Lower leg skin (tissue), 4 donors: ENCODE data around the gene CACNA1H. TPM values are rescaled to one million over a fixed set of nuclear protein-coding genes. Genes with fewer than 3 reads are reported as not detected.

Experiments
- DNase-seq, 2 donors: peaks; one replicate each; pipeline ENCODE4 v3.0.0-alpha.2; 2019; ENCODE audit warnings: low spot score in 2 of 2
- H3K4me3 ChIP-seq: fragments of 200-600 bp; sonication (generic); 2 replicates; pipeline ENCODE4 v1.5.1; 2017; ENCODE audit warnings: mild to moderate bottlenecking, low read depth; ENCODE audit not compliant: poor library complexity, severe bottlenecking
- CTCF ChIP-seq, 3 donors: fragments of 450-650 bp; IDR thresholded peaks; one replicate each; pipeline ENCODE4 v1.5.1; 2016; ENCODE audit warnings: antibody characterized with exemption in 3 of 3, mild to moderate bottlenecking in 3 of 3, moderate library complexity in 2 of 3
- POLR2A ChIP-seq, 2 donors: fragments of 450-650 bp; IDR thresholded peaks; one replicate each; pipeline ENCODE4 v1.6.1; 2016 to 2017; ENCODE audit warnings: antibody characterized with exemption in 2 of 2, mild to moderate bottlenecking in 1 of 2, moderate library complexity in 1 of 2
- WGBS, 2 donors: methylation state at CpG; one replicate each; pipeline ENCODE4 v1.1.5; 2018; 5-methylcytosine and 5-hydroxymethylcytosine counted together
- intact Hi-C: fragments of 100-400 bp; cut with DNase I; formaldehyde crosslinking; loops from one replicate; pipeline ENCODE4 v1.15.0; 2023; ENCODE audit warnings: low total_unique reads
- total RNA-seq, 4 donors: library from RNA; depleted of rRNA; stranded (reverse); fragments of >200 nt; gene quantifications; one replicate each; pipeline ENCODE4 v1.1.0, GENCODE V29; 2016

Gene CACNA1H
- total RNA-seq, 4 donors from 2014 or later = 29.3 to 151 (median 72.1) TPM

- no peak for DNase-seq
- intact Hi-C loops = no loop called here
- TF ChIP-seq POLR2A (IDR thresholded peaks at IDR 0.05) (no peak), CTCF (IDR thresholded peaks at IDR 0.05) (no peak)
- H3K4me3 ChIP-seq = no peak overlapping the region
- 48 to 59% methylated on average over 15 of the region's 15 CpGs for WGBS, 2 donors
These were observed 38.9 kb upstream of the CACNA1H start for GRCh38 chr16:1113889-1114526.

GRCh38 chr16:1116693-1117077 lies 36.2 kb upstream of the CACNA1H start:
- WGBS, 2 donors = 35 to 41% methylated on average over 4 to 7 of the region's 16 CpGs
- intact Hi-C loops = no loop called here
- no peak overlapping the region for H3K4me3 ChIP-seq
- DNase-seq = no peak
- TF ChIP-seq CTCF (IDR thresholded peaks at IDR 0.05) (no peak), POLR2A (IDR thresholded peaks at IDR 0.05) (no peak)

- DNase-seq = no peak
- WGBS, 2 donors = 40 to 47% methylated on average over 23 to 26 of the region's 34 CpGs
- TF ChIP-seq CTCF (IDR thresholded peaks at IDR 0.05) = no peak
- TF ChIP-seq POLR2A (IDR thresholded peaks at IDR 0.05) = no peak
- intact Hi-C loops = no loop called here
- no peak overlapping the region for H3K4me3 ChIP-seq
These were observed 35.6 kb upstream of the CACNA1H start for GRCh38 chr16:1117176-1117900.

- no peak overlapping the region for H3K4me3 ChIP-seq
- 75% methylated on average over 16 to 19 of the region's 19 CpGs for WGBS, 2 donors
- intact Hi-C loops = no loop called here
- DNase-seq = no peak
- TF ChIP-seq CTCF (IDR thresholded peaks at IDR 0.05) = no peak
- no peak for TF ChIP-seq POLR2A (IDR thresholded peaks at IDR 0.05)
These were observed 35.0 kb upstream of the CACNA1H start for GRCh38 chr16:1117926-1118325.

GRCh38 chr16:1119129-1119528 lies 33.8 kb upstream of the CACNA1H start:
- no peak for DNase-seq
- no peak for TF ChIP-seq CTCF (IDR thresholded peaks at IDR 0.05)
- TF ChIP-seq POLR2A (IDR thresholded peaks at IDR 0.05) = no peak
- no peak overlapping the region for H3K4me3 ChIP-seq
- 72 to 81% methylated on average over 13 to 18 of the region's 19 CpGs for WGBS, 2 donors
- intact Hi-C loops = no loop called here
